ENCODE results near the gene FNTB.

FNTB gene

GRCh38 chr14:64986648-64987437 is at the start of gene FNTB:
Gene FNTB (plus strand): TSS chr14:64986895. CDS start chr14:64986954, 59 bp downstream.
- DNase-seq = peak; percentile 95

GRCh38 chr14:64937171-64937820 is 49.4 kb upstream of the FNTB start:
- no peak for DNase-seq

GRCh38 chr14:64937821-64938193 is 48.9 kb upstream of the FNTB start:
- no peak for DNase-seq

GRCh38 chr14:64938972-64939816 is 47.5 kb upstream of the FNTB start:
- no peak for DNase-seq

GRCh38 chr14:64939817-64940190 is 46.9 kb upstream of the FNTB start:
- no peak for DNase-seq

- no peak for DNase-seq
These were observed 46.3 kb upstream of the FNTB start for GRCh38 chr14:64940336-64940910.

- no peak for DNase-seq
These were observed 44.1 kb upstream of the FNTB start, which contains the start of gene GPX2 for GRCh38 chr14:64942531-64943111. Gene GPX2 (minus strand): TSS chr14:64942745. CDS start chr14:64942726, 19 bp downstream.

GRCh38 chr14:64943556-64943955 is 43.1 kb upstream of the FNTB start:
- no peak for DNase-seq

GRCh38 chr14:64944041-64944440 is 42.7 kb upstream of the FNTB start:
- DNase-seq = no peak

GRCh38 chr14:64944861-64945260 is 41.8 kb upstream of the FNTB start:
- no peak for DNase-seq

- no peak for DNase-seq
These were observed 41.1 kb upstream of the FNTB start for GRCh38 chr14:64945431-64946178.

GRCh38 chr14:64946310-64947045 is 40.2 kb upstream of the FNTB start:
- DNase-seq = no peak

- no peak for DNase-seq
These were observed 38.7 kb upstream of the FNTB start for GRCh38 chr14:64947710-64948611.

- no peak for DNase-seq
These were observed 38.0 kb upstream of the FNTB start for GRCh38 chr14:64948612-64949210.

GRCh38 chr14:64950889-64951288 is 35.8 kb upstream of the FNTB start:
- DNase-seq = no peak

- DNase-seq = no peak
These were observed 35.4 kb upstream of the FNTB start for GRCh38 chr14:64951291-64951690.

GRCh38 chr14:64951724-64952123 is 35.0 kb upstream of the FNTB start:
- DNase-seq = no peak

GRCh38 chr14:64952598-64953309 is 33.9 kb upstream of the FNTB start:
- no peak for DNase-seq

GRCh38 chr14:64953310-64953654 is 33.4 kb upstream of the FNTB start:
- DNase-seq = no peak

Data from CD4-positive, alpha-beta T cell treated with Interleukin-10 for 1 hour (primary cell).